ENCODE results near the gene WDFY4. TPM values are rescaled to one million over a fixed set of nuclear protein-coding genes. Genes with fewer than 3 reads are reported as not detected.

WDFY4 gene
- total and polyA plus RNA-seq, 2 experiments from 2014 or later: 0.14 TPM; not detected in 1

GRCh38 chr10:48937796-48938195 is 253.1 kb downstream of the WDFY4 start:
- Histone ChIP-seq H3K27ac (ENCODE audit: low read depth) (no peak overlapping the region), H3F3A (replicated peaks; ENCODE audit: low read depth) (no peaks in the 10 kb centered on the region), H3K27me3 (ENCODE audit: insufficient read depth) (no peaks in the 10 kb centered on the region), H3K9me2 (ENCODE audit: insufficient read depth) (no peaks in the 10 kb centered on the region), H3K79me2 (replicated peaks; ENCODE audit: insufficient read depth) (no peaks in the 10 kb centered on the region), H4K20me1 (replicated peaks; ENCODE audit: insufficient read depth) (no peaks in the 10 kb centered on the region), H3K4me2 (no peak overlapping the region), H3K4me1 (ENCODE audit: insufficient read depth) (no peaks in the 10 kb centered on the region), H2AFZ (no peak overlapping the region), H3K36me3 (ENCODE audit: insufficient read depth) (no peaks in the 10 kb centered on the region), H3K4me3 (no peak overlapping the region)
- Mint-ChIP-seq H3K4me1 (peaks cover 11% of the 10 kb centered on the region), H3K27ac (no peak overlapping the region), H3K4me3 (no peak overlapping the region), H3K36me3 (ENCODE audit: low read depth) (no peaks in the 10 kb centered on the region), H3K27me3 (ENCODE audit: insufficient read depth, low read depth, poor library complexity) (peaks cover 5% of the 10 kb centered on the region), H3K9me3 (no peaks in the 10 kb centered on the region; the same call in 2 of the 3 replicates)
- TF ChIP-seq, protein P1, sequence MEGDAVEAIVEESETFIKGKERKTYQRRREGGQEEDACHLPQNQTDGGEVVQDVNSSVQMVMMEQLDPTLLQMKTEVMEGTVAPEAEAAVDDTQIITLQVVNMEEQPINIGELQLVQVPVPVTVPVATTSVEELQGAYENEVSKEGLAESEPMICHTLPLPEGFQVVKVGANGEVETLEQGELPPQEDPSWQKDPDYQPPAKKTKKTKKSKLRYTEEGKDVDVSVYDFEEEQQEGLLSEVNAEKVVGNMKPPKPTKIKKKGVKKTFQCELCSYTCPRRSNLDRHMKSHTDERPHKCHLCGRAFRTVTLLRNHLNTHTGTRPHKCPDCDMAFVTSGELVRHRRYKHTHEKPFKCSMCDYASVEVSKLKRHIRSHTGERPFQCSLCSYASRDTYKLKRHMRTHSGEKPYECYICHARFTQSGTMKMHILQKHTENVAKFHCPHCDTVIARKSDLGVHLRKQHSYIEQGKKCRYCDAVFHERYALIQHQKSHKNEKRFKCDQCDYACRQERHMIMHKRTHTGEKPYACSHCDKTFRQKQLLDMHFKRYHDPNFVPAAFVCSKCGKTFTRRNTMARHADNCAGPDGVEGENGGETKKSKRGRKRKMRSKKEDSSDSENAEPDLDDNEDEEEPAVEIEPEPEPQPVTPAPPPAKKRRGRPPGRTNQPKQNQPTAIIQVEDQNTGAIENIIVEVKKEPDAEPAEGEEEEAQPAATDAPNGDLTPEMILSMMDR (conservative IDR thresholded peaks at IDR 0.05; ENCODE audit: low read depth in 2 of 2): no peak
- TF ChIP-seq, protein P2, sequence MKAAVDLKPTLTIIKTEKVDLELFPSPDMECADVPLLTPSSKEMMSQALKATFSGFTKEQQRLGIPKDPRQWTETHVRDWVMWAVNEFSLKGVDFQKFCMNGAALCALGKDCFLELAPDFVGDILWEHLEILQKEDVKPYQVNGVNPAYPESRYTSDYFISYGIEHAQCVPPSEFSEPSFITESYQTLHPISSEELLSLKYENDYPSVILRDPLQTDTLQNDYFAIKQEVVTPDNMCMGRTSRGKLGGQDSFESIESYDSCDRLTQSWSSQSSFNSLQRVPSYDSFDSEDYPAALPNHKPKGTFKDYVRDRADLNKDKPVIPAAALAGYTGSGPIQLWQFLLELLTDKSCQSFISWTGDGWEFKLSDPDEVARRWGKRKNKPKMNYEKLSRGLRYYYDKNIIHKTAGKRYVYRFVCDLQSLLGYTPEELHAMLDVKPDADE (IDR thresholded peaks at IDR 0.05): no peak
- TF ChIP-seq ZNF331 (CRISPR knock-in tag; IDR thresholded peaks at IDR 0.05; ENCODE audit: low read depth) (no peak), REST (IDR thresholded peaks at IDR 0.05; ENCODE audit: unreplicated experiment) (no peak), ZNF114 (CRISPR knock-in tag; IDR thresholded peaks at IDR 0.05) (no peak), CREB1 (CRISPR knock-in tag; IDR thresholded peaks at IDR 0.05; ENCODE audit: low read depth) (no peak), JUNB (IDR thresholded peaks at IDR 0.05; ENCODE audit: unreplicated experiment) (no peak), STAT1 (IDR thresholded peaks at IDR 0.05; ENCODE audit: unreplicated experiment) (no peak), NANOG (IDR thresholded peaks at IDR 0.05; ENCODE audit: borderline replicate concordance) (no peak), EZH2phosphoT487 (IDR thresholded peaks at IDR 0.05; ENCODE audit: unreplicated experiment) (no peak), POLR2AphosphoS5 (IDR thresholded peaks at IDR 0.05; ENCODE audit: low read depth) (no peak), EZH2 (IDR thresholded peaks at IDR 0.05; ENCODE audit: low read depth, unreplicated experiment) (no peak)
- TF ChIP-seq, protein P3, sequence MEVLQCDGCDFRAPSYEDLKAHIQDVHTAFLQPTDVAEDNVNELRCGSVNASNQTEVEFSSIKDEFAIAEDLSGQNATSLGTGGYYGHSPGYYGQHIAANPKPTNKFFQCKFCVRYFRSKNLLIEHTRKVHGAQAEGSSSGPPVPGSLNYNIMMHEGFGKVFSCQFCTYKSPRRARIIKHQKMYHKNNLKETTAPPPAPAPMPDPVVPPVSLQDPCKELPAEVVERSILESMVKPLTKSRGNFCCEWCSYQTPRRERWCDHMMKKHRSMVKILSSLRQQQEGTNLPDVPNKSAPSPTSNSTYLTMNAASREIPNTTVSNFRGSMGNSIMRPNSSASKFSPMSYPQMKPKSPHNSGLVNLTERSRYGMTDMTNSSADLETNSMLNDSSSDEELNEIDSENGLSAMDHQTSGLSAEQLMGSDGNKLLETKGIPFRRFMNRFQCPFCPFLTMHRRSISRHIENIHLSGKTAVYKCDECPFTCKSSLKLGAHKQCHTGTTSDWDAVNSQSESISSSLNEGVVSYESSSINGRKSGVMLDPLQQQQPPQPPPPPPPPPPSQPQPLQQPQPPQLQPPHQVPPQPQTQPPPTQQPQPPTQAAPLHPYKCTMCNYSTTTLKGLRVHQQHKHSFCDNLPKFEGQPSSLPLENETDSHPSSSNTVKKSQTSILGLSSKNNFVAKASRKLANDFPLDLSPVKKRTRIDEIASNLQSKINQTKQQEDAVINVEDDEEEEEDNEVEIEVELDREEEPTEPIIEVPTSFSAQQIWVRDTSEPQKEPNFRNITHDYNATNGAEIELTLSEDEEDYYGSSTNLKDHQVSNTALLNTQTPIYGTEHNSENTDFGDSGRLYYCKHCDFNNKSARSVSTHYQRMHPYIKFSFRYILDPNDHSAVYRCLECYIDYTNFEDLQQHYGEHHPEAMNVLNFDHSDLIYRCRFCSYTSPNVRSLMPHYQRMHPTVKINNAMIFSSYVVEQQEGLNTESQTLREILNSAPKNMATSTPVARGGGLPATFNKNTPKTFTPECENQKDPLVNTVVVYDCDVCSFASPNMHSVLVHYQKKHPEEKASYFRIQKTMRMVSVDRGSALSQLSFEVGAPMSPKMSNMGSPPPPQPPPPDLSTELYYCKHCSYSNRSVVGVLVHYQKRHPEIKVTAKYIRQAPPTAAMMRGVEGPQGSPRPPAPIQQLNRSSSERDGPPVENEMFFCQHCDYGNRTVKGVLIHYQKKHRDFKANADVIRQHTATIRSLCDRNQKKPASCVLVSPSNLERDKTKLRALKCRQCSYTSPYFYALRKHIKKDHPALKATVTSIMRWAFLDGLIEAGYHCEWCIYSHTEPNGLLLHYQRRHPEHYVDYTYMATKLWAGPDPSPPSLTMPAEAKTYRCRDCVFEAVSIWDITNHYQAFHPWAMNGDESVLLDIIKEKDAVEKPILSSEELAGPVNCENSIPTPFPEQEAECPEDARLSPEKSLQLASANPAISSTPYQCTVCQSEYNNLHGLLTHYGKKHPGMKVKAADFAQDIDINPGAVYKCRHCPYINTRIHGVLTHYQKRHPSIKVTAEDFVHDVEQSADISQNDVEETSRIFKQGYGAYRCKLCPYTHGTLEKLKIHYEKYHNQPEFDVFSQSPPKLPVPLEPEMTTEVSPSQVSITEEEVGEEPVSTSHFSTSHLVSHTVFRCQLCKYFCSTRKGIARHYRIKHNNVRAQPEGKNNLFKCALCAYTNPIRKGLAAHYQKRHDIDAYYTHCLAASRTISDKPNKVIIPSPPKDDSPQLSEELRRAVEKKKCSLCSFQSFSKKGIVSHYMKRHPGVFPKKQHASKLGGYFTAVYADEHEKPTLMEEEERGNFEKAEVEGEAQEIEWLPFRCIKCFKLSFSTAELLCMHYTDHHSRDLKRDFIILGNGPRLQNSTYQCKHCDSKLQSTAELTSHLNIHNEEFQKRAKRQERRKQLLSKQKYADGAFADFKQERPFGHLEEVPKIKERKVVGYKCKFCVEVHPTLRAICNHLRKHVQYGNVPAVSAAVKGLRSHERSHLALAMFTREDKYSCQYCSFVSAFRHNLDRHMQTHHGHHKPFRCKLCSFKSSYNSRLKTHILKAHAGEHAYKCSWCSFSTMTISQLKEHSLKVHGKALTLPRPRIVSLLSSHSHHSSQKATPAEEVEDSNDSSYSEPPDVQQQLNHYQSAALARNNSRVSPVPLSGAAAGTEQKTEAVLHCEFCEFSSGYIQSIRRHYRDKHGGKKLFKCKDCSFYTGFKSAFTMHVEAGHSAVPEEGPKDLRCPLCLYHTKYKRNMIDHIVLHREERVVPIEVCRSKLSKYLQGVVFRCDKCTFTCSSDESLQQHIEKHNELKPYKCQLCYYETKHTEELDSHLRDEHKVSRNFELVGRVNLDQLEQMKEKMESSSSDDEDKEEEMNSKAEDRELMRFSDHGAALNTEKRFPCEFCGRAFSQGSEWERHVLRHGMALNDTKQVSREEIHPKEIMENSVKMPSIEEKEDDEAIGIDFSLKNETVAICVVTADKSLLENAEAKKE (CRISPR knock-in tag; IDR thresholded peaks at IDR 0.05): no peak
- ATAC-seq (no peak), DNase-seq (ENCODE audit: low spot score) (no peak)
